ENCODE data around the gene CDK9. TPM values are rescaled to one million over a fixed set of nuclear protein-coding genes. Genes with fewer than 3 reads are reported as not detected.

Gene CDK9

GRCh38 chr9:127838375-127839078, 52.7 kb downstream of the CDK9 start:
- H3K4me2 ChIP-seq (ENCODE audit: low read length): peak overlapping the region; percentile 77
- H3K4me3 ChIP-seq (ENCODE audit: low read length): peak overlapping the region; percentile 54
- H3K27me3 ChIP-seq (ENCODE audit: control insufficient read depth, insufficient read depth, low read length): no peaks in the 10 kb centered on the region
- peak overlapping the region; percentile 80 for H3K9ac ChIP-seq (ENCODE audit: low read depth, low read length)
- peaks cover 35% of the 10 kb centered on the region for H3K36me3 ChIP-seq (ENCODE audit: insufficient read depth, low read length)
- no peaks in the 10 kb centered on the region for H3K9me3 ChIP-seq (replicated peaks; ENCODE audit: low read length)
- peaks cover 68% of the 10 kb centered on the region for H3K4me1 ChIP-seq (ENCODE audit: control insufficient read depth, insufficient read depth, low read length)

Small RNAs within 50 kb of the gene (small RNA-seq; reads per million reads assigned to genes)
- gene RF00019: not detected

Measured in skeletal muscle satellite cell (primary cell).